HG03442 (cell line): ENCODE data around the gene HOXD9.

Experiments used
- ATAC-seq: cut with Tn5 transposase; IDR thresholded peaks from one replicate; pipeline ENCODE4 v1.9.1; 2021; ENCODE audit warnings: mild to moderate bottlenecking, moderate library complexity; ENCODE audit not compliant: unreplicated experiment

HOXD9 gene

GRCh38 chr2:176085861-176086771 is 36.4 kb upstream of the HOXD9 start:
- ATAC-seq = no peak

- no peak for ATAC-seq
These were observed 35.0 kb upstream of the HOXD9 start for GRCh38 chr2:176087330-176088047.

- peak; percentile 66 for ATAC-seq
These were observed 34.2 kb upstream of the HOXD9 start for GRCh38 chr2:176088048-176088936.

GRCh38 chr2:176088937-176089842 is 33.3 kb upstream of the HOXD9 start:
- ATAC-seq = no peak

GRCh38 chr2:176089843-176090395 is 32.6 kb upstream of the HOXD9 start:
- no peak for ATAC-seq

- no peak for ATAC-seq
These were observed 31.7 kb upstream of the HOXD9 start for GRCh38 chr2:176090862-176091261.

GRCh38 chr2:176091329-176092258 is 30.9 kb upstream of the HOXD9 start:
- ATAC-seq = no peak

GRCh38 chr2:176092270-176093144 is 30.0 kb upstream of the HOXD9 start, which contains the start of gene HOXD13:
Gene HOXD13, plus strand, starts transcription at chr2:176092721. Its CDS starts 170 bp downstream, at chr2:176092891.
- ATAC-seq = no peak

GRCh38 chr2:176093145-176093897 is 29.2 kb upstream of the HOXD9 start:
- no peak for ATAC-seq

- ATAC-seq = no peak
These were observed 28.6 kb upstream of the HOXD9 start for GRCh38 chr2:176093898-176094249.

- ATAC-seq = no peak
These were observed 28.2 kb upstream of the HOXD9 start for GRCh38 chr2:176094349-176094748.

GRCh38 chr2:176095421-176095820 is 27.1 kb upstream of the HOXD9 start:
- no peak for ATAC-seq

- ATAC-seq = no peak
These were observed 26.1 kb upstream of the HOXD9 start for GRCh38 chr2:176096243-176096985.

- ATAC-seq = peak; percentile 85
These were observed 25.3 kb upstream of the HOXD9 start for GRCh38 chr2:176096986-176097819.

GRCh38 chr2:176097820-176098365 is 24.6 kb upstream of the HOXD9 start:
- ATAC-seq = no peak
